Stimulated activated CD8-positive, alpha-beta memory T cell treated with anti-CD3 and anti-CD28 coated beads, Interleukin-4, amount 100 ng/mL, for 4 hours (primary cell): Measurements from ENCODE around the gene PPFIBP2.

Experiments
- DNase-seq, 2 donors: peaks; one replicate each; pipeline ENCODE4 v3.0.0-alpha.2; 2020; ENCODE audit warnings: low read depth in 2 of 2, low spot score in 1 of 2

Gene PPFIBP2

DNA sequence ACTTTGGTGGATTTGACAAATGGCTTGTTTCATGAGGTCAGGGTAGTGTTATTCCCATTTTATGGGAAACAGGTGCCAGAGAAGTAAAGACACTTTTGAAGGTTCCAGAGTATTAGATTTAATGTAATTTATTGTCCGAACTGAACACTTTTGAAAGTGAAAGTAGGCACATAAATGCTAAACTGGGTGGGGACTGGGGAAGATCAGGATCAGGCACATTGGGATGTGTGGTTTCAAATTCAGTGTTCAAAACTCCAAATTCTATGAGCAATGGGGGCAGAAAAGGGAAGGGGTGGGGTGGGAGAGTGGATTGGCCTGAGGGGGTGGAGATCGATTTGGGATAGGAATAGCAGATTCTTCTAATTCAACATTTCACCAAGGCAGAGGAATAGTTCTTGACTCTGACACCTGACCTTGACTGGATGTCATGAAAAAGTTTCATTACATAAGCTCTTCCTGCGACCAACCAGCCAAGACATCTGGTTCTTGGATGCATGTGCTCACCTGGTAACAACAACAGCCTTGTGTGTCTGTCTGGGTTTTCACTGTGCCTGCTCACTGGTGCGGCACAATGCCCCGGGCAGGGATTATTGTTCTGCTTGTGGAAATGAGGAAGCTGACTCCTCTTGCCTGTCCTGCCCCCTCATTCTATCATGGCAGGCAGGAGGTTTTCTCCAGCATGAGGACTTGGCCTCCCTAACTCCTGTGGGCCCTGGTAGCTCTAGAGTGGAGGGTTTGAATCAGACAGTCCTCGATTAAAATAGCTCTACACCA, 10.8 kb downstream of the PPFIBP2 start:
- no peak for DNase-seq

DNA sequence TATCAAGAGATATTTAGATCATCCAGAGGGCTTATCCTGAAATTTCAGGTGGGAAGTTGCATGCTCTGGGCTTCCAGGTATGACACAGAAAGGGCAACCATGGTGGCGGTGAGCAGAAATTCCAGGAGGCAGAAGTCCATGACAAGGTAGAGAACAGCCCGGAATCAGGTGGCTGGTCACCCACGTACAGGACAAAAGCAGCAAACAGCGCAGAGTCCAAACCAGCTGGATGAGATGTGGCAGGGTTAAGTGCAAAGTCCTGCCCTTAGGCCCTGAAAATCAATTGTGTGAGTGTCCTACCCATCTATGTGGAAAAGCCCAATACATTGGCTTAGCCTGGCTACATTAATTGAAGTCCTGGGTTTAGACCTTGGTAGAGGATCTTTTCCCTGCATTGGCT, 11.6 kb downstream of the PPFIBP2 start:
- no peak for DNase-seq

GRCh38 chr11:7527029-7527428, 13.2 kb downstream of the PPFIBP2 start:
- no peak for DNase-seq

GRCh38 chr11:7528514-7529049, 14.8 kb downstream of the PPFIBP2 start:
- DNase-seq: no peak

DNA sequence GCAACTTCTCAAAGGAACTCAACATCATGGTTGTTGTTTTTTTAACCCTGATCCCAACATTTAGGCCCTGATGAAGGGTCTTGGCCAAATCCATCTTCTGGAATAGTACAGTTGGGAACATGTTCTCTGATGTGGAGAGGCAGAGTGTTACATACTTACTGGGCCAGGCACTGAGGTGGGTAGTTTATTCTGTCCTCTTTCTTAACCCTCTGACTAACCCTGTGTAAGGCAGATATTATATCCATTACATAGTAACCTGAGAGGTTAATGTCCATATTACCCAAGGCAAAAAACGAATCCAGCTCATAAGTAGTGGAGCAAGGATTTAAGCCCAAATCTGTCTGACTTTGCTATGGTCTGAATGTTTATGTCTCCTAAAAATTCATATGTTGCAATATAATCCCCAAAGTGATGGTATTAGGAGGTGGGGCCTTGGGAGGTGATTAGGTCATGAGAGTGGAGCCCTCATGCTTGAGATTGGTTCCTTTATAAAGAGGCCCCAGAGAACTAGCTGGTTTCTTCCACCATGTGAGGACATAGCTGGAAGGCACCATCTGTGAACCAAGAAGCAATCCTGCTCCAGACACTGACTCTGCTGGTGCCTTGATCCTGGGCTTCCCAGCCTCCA, 16.3 kb downstream of the PPFIBP2 start:
- no peak for DNase-seq

GRCh38 chr11:7531011-7531410, 17.2 kb downstream of the PPFIBP2 start:
- DNase-seq: no peak

DNA sequence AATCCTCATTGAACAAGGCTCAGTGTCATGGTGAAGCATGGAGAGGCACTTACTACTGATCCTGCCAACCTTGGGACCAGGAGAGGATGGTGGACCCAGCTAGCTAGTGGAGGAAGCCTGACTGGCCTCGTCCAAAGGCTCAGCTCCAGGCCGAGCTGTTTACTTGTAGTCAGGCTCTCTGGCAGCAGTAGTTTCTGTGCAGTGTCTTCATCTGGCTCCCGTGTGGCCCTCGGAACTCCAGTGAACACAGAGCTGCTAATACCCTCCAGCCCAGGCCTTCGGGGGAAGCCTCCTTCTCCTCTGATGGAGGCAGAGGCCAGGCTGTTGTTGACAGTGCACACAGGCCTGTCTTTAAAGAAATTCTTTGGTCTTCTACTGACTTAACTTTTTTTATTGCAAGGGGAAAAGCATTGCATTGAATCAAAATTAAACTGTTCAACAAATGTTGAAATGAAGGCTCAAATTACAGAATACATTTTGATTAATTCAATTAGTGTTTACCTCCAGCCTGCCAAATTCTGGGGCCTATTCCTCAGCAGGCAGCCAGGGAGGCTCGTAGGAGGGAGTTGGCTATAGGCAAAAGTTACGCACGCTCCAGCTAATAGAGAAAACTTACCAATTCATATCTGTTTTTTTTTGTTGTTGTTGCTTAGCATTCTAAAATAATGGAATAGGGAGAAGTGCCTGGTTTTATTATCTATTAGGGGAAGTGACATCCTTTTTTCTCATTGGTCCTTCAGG, 18.8 kb downstream of the PPFIBP2 start:
- no peak for DNase-seq

DNA sequence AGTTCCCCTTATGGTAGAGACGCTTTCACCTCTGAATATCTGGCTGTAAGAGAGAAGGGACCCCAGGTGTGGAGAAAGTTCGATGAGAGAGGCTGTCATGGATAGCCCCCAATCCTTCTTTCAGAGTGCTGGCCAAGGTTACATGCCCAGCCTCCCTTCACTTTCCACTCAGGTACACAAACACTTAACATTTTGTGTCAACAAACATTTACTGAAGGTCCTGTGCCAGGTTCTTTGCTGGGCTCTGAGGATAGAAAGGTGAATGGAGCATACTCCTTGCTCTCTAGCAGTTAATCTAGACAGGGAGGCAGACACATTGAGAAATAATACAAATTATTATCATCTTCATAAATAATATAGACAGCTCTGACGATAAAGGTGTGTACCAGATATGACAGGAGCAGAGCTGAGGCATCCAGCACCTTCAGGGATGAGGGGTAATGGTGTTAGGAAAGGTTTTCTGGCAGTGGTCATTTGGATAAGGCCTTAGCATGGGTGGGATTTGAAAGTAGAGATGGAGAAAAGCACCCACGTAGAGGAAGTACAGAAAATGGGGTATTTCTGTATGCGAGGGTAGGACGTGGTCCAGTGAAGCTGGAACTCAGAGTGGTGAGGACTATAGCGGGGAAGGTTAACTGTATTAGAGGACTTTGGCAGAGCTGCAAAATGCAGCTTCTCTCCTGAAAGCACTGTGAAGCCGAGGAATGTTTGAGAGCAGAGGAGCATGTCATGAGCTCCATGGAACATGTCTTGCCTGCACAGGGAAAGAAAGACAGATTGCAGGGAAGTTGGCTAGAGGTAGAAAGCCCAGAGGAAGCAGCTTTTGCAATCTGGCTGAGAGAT, 19.6 kb downstream of the PPFIBP2 start:
- no peak for DNase-seq

DNA sequence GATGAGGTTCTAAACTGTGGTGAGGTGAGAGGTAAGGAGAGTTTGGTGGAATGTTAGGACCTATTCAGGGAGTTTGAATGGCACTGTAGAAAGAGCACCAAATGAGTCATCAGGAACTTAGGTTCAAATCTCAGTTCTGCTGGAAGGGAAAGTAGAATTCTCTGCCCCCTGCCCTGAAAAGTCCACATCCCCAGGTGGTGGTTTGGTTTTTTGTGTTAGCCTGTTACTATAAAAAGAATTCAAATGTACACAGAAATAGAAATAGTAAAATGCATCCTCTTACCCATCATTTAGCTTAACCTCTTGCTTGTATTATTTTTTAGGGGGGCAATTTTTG, 20.2 kb downstream of the PPFIBP2 start:
- DNase-seq: no peak

GRCh38 chr11:7536100-7536499, 22.3 kb downstream of the PPFIBP2 start:
- no peak for DNase-seq

- DNase-seq: no peak
Observed at GRCh38 chr11:7537265-7537664, 23.5 kb downstream of the PPFIBP2 start.

GRCh38 chr11:7538031-7538430, 24.2 kb downstream of the PPFIBP2 start:
- no peak for DNase-seq

- no peak for DNase-seq
Observed at GRCh38 chr11:7538466-7539454, 25.0 kb downstream of the PPFIBP2 start.

DNA sequence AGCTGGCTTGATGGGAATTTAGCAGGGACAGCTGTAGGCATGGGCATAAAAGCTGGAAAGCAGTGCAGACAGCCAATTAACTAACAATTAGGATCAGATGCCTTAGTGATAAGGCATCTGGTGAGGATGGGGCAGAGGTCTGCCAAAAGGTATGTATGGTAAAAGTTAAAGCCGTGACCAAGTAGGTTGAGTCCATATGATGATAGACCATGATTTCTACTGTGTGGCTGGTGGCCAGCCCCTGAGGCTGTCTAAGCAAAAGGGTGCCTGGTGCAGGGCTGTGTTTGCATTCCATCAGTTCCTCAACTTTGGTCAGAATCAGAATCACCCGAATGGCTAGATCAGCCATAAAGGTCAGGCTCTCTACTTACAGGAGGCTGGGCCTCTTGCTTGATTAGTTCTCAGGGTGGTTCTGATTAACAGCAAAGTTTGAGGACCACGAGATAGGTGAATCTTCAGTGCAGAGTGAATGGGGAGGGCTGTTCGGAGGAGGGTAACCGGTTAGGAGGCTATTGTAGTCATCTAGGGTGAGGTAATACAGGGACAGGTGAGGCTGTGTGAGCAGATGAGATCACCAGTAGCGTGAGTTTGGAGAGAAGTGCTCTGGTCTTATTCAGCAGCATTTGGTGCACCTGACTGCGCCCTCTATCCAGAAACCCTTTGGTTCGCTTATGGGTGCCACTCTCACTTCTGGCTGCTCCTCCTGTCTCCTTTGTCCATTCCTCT, 27.2 kb downstream of the PPFIBP2 start:
- no peak for DNase-seq

DNA sequence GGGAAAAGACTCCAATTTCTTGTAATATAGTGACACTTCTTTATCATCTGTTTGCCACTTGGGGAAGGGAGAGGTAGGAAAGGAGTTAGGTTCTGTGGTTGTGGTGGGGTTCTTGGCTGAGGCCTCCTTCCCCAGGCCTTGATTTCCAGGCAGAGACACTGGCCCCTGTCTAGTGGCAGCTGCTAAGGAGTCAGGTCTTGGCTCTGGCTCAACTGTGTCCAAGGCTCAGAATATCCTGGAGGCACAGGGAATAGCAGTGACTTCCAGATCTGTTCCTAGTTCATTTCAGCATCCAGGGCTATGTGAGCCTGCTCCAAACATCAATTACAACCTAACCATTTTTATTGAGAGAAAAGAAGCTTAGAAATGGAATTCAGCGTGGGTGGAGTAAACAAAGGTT, 29.5 kb downstream of the PPFIBP2 start:
- DNase-seq: no peak

DNA sequence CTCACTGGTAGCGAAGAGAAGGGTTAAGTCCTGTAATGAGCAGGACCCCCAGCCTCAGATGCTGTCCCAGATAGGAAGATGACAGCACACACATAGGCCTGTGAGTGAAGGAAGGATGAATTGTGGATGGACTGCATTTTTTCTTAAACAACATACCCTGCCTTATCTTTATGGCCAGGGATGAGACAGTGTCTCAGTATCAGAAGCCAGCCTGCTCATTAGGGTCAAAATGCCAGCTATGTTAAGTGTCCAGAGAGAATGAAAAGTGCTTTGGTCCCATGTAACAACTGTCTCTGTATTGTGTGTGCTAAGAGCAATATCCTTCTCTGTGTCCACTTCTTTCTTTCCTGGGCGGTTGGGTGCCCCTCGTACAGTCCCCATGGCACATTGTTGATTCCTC, 30.2 kb downstream of the PPFIBP2 start:
- DNase-seq: no peak

DNA sequence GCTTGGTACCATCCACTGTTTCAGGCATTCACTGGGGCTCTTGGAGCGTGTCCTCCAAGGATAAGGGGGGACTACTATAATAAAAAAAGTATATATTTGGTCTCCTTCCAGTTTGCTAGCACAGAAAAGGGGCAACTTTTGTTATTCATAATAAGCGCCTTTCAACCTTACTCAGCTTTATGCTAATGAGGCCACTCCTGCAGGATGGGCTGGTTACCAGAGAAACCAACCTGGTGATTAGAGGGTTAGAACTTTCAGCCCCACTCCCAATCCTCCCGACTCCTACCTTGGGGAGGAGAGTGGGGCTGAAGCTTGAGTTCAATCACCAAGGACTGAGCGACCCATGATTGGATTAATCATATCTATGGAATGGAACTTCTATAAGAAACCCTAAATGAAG, 31.8 kb downstream of the PPFIBP2 start:
- DNase-seq: no peak

DNA sequence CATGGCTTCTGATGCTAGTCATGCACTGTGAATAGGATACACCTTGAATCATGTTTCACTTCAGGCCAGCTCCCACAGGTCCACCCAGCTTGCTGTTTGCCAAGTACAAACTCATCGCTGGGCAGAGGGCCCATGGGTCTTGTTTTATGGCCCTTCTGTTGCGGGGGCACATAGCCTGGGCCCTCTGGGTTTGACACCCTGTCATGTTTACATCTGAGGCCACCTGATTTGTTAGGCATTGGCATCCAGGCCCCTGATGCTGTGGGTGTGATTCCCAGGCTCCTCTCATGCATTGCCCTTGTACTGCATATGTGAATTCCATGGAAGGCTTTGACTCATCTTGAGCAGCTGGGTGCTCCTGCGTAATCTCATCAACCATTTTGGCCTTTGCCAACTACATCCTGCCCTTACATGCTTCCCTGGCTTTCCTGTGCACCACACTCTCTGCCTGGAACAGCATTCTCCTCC, 32.6 kb downstream of the PPFIBP2 start:
- no peak for DNase-seq

DNA sequence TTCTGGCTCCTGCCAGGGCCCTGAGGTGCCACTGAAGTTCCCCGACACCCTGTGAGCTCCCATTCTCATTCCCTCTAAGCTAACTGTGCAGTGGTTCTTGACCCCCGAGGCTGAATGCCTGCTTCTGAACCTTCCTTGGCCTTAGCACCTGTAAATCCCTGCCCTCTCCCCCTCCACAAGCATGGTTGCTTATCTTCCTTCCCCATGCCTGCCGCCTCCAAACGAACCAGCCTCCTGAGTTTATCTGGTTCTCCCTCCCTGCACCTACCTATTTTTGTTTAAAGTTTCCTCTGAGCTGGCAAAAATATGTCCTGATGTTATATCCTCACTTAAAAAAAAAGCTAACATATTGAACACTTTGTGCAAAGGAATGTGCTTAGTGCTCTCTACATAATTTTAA, 33.9 kb downstream of the PPFIBP2 start:
- no peak for DNase-seq
